ENCODE data around the gene B4GALNT3.

DNA sequence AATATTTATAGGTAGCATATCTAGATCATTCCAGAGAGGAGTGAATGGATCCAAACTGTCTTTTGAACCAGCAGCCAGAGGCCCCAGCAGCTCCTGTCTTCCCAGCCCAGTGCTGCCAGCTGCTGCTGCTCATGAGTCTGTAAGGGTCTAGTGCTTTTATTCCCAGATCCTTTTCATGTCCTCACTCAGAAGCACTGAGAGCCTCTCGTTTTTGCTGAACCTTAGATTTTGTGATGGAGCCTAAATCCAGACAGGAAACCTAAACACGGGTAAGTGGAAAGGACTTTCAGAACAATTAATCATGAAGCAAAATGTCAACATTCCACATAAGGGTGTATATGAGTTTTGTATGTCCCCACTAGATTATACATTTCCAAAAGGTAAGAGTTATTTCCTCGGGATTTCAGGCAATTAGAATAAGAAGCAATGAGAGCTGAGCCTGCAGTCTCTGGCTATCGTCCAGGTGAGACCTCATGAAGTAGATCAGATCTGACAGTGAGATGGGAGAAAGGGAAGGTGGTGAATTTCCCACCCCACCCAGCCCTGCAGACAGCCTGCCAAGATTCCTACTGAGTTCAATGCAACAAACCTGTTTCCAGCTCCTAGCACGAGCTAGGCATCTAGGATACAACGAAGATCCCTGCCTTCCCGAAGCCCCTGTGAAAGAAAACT lies 119.1 kb downstream of the B4GALNT3 start:
- TF ChIP-seq, protein P1, sequence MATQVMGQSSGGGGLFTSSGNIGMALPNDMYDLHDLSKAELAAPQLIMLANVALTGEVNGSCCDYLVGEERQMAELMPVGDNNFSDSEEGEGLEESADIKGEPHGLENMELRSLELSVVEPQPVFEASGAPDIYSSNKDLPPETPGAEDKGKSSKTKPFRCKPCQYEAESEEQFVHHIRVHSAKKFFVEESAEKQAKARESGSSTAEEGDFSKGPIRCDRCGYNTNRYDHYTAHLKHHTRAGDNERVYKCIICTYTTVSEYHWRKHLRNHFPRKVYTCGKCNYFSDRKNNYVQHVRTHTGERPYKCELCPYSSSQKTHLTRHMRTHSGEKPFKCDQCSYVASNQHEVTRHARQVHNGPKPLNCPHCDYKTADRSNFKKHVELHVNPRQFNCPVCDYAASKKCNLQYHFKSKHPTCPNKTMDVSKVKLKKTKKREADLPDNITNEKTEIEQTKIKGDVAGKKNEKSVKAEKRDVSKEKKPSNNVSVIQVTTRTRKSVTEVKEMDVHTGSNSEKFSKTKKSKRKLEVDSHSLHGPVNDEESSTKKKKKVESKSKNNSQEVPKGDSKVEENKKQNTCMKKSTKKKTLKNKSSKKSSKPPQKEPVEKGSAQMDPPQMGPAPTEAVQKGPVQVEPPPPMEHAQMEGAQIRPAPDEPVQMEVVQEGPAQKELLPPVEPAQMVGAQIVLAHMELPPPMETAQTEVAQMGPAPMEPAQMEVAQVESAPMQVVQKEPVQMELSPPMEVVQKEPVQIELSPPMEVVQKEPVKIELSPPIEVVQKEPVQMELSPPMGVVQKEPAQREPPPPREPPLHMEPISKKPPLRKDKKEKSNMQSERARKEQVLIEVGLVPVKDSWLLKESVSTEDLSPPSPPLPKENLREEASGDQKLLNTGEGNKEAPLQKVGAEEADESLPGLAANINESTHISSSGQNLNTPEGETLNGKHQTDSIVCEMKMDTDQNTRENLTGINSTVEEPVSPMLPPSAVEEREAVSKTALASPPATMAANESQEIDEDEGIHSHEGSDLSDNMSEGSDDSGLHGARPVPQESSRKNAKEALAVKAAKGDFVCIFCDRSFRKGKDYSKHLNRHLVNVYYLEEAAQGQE (IDR thresholded peaks at IDR 0.05; ENCODE audit: insufficient read depth in 1 of 2, low read depth in 2 of 2, low read length in 1 of 2), result no peak
- TF ChIP-seq, protein P2, sequence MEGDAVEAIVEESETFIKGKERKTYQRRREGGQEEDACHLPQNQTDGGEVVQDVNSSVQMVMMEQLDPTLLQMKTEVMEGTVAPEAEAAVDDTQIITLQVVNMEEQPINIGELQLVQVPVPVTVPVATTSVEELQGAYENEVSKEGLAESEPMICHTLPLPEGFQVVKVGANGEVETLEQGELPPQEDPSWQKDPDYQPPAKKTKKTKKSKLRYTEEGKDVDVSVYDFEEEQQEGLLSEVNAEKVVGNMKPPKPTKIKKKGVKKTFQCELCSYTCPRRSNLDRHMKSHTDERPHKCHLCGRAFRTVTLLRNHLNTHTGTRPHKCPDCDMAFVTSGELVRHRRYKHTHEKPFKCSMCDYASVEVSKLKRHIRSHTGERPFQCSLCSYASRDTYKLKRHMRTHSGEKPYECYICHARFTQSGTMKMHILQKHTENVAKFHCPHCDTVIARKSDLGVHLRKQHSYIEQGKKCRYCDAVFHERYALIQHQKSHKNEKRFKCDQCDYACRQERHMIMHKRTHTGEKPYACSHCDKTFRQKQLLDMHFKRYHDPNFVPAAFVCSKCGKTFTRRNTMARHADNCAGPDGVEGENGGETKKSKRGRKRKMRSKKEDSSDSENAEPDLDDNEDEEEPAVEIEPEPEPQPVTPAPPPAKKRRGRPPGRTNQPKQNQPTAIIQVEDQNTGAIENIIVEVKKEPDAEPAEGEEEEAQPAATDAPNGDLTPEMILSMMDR (IDR thresholded peaks at IDR 0.05), result no peak
